ENCODE results near the gene NR3C1.
"Not testable (repeated sequence)": the region's sequence is repeated elsewhere in the genome, so short reads cannot be mapped to it uniquely, and the experiment has no call there.

NR3C1 gene

GRCh38 chr5:143329843-143330242 lies 73.6 kb downstream of the NR3C1 start:
- DNase-seq, result no peak

- DNase-seq, result no peak
These were observed 74.8 kb downstream of the NR3C1 start for GRCh38 chr5:143328589-143329220.

GRCh38 chr5:143325086-143325485 lies 78.4 kb downstream of the NR3C1 start:
- DNase-seq, result not testable (repeated sequence)

- DNase-seq, result not testable (repeated sequence)
These were observed 80.4 kb downstream of the NR3C1 start for GRCh38 chr5:143322931-143323630.

GRCh38 chr5:143322176-143322575 lies 81.3 kb downstream of the NR3C1 start:
- DNase-seq, result no peak

GRCh38 chr5:143319437-143320227 lies 83.9 kb downstream of the NR3C1 start:
- no peak for DNase-seq

GRCh38 chr5:143318833-143319232 lies 84.7 kb downstream of the NR3C1 start:
- DNase-seq, result no peak

GRCh38 chr5:143318270-143318669 lies 85.2 kb downstream of the NR3C1 start:
- no peak for DNase-seq

GRCh38 chr5:143316844-143317631 lies 86.4 kb downstream of the NR3C1 start:
- DNase-seq, result no peak

GRCh38 chr5:143316337-143316736 lies 87.1 kb downstream of the NR3C1 start:
- DNase-seq, result no peak

GRCh38 chr5:143315929-143316328 lies 87.6 kb downstream of the NR3C1 start:
- DNase-seq, result no peak

- DNase-seq, result no peak
These were observed 88.3 kb downstream of the NR3C1 start for GRCh38 chr5:143315214-143315613.

GRCh38 chr5:143314659-143315058 lies 88.8 kb downstream of the NR3C1 start:
- DNase-seq, result no peak

GRCh38 chr5:143314099-143314498 lies 89.4 kb downstream of the NR3C1 start:
- no peak for DNase-seq

- no peak for DNase-seq
These were observed 90.1 kb downstream of the NR3C1 start for GRCh38 chr5:143313298-143313852.

GRCh38 chr5:143312822-143313221 lies 90.7 kb downstream of the NR3C1 start:
- no peak for DNase-seq

- DNase-seq, result no peak
These were observed 91.5 kb downstream of the NR3C1 start for GRCh38 chr5:143311955-143312354.

GRCh38 chr5:143311428-143311827 lies 92.1 kb downstream of the NR3C1 start:
- no peak for DNase-seq

- DNase-seq, result no peak
These were observed 93.6 kb downstream of the NR3C1 start for GRCh38 chr5:143309661-143310431.

- no peak for DNase-seq
These were observed 94.8 kb downstream of the NR3C1 start for GRCh38 chr5:143308731-143309130.

GRCh38 chr5:143306040-143306439 lies 97.4 kb downstream of the NR3C1 start:
- no peak for DNase-seq
